ENCODE measurements around the gene TBCK. TPM values are rescaled to one million over a fixed set of nuclear protein-coding genes. Genes with fewer than 3 reads are reported as not detected.

The TBCK gene
- total RNA-seq, 1 donor from 2014 or later = 77.8 TPM

GRCh38 chr4:106316773-106317409 is 882 bp upstream of the TBCK start:
- Mint-ChIP-seq H3K27me3 (no peaks in the 10 kb centered on the region), H3K4me3 (ENCODE audit: low read depth) (no peak overlapping the region), H3K4me1 (ENCODE audit: low read depth) (peaks cover 17% of the 10 kb centered on the region), H3K36me3 (ENCODE audit: insufficient read depth) (peaks cover 14% of the 10 kb centered on the region), H3K9me3 (ENCODE audit: low read depth) (no peaks in the 10 kb centered on the region), H3K27ac (no peak overlapping the region)
- DNase-seq (ENCODE audit: low spot score, unreplicated experiment) = no peak
- TF ChIP-seq CTCF (IDR thresholded peaks at IDR 0.05; ENCODE audit: unreplicated experiment) = no peak

- no peak for DNase-seq (ENCODE audit: low spot score, unreplicated experiment)
- Mint-ChIP-seq H3K4me3 (ENCODE audit: low read depth) (no peak overlapping the region), H3K36me3 (ENCODE audit: insufficient read depth) (peaks cover 6% of the 10 kb centered on the region), H3K27me3 (no peaks in the 10 kb centered on the region), H3K9me3 (ENCODE audit: low read depth) (no peaks in the 10 kb centered on the region), H3K4me1 (ENCODE audit: low read depth) (peaks cover 17% of the 10 kb centered on the region), H3K27ac (no peak overlapping the region)
- no peak for TF ChIP-seq CTCF (IDR thresholded peaks at IDR 0.05; ENCODE audit: unreplicated experiment)
Measured at GRCh38 chr4:106315476-106315967, 487 bp downstream of the TBCK start.

- no peaks in the 10 kb centered on the region for H3K9me3 Mint-ChIP-seq (ENCODE audit: low read depth)
- peaks cover under 1% of the 10 kb centered on the region for H3K36me3 Mint-ChIP-seq (ENCODE audit: insufficient read depth)
- H3K4me3 Mint-ChIP-seq (ENCODE audit: low read depth) = no peak overlapping the region
- H3K4me1 Mint-ChIP-seq (ENCODE audit: low read depth) = peaks cover 22% of the 10 kb centered on the region
- DNase-seq (ENCODE audit: low spot score, unreplicated experiment) = no peak
- H3K27me3 Mint-ChIP-seq = no peaks in the 10 kb centered on the region
- TF ChIP-seq CTCF (IDR thresholded peaks at IDR 0.05; ENCODE audit: unreplicated experiment) = no peak
- H3K27ac Mint-ChIP-seq = peak overlapping the region; percentile 89
Measured at GRCh38 chr4:106314960-106315359, 1.0 kb downstream of the TBCK start.

- Mint-ChIP-seq H3K9me3 (ENCODE audit: low read depth) (no peaks in the 10 kb centered on the region), H3K27me3 (no peaks in the 10 kb centered on the region), H3K27ac (peak overlapping the region; percentile 94), H3K36me3 (ENCODE audit: insufficient read depth) (no peaks in the 10 kb centered on the region), H3K4me1 (ENCODE audit: low read depth) (peaks cover 24% of the 10 kb centered on the region), H3K4me3 (ENCODE audit: low read depth) (no peak overlapping the region)
- no peak for DNase-seq (ENCODE audit: low spot score, unreplicated experiment)
- TF ChIP-seq CTCF (IDR thresholded peaks at IDR 0.05; ENCODE audit: unreplicated experiment) = no peak
Measured at GRCh38 chr4:106312997-106313522, 2.9 kb downstream of the TBCK start.

GRCh38 chr4:106312377-106312776 is 3.6 kb downstream of the TBCK start:
- Mint-ChIP-seq H3K9me3 (ENCODE audit: low read depth) (no peaks in the 10 kb centered on the region), H3K27ac (no peak overlapping the region), H3K36me3 (ENCODE audit: insufficient read depth) (no peaks in the 10 kb centered on the region), H3K4me1 (ENCODE audit: low read depth) (peaks cover 24% of the 10 kb centered on the region), H3K4me3 (ENCODE audit: low read depth) (no peak overlapping the region), H3K27me3 (no peaks in the 10 kb centered on the region)
- no peak for TF ChIP-seq CTCF (IDR thresholded peaks at IDR 0.05; ENCODE audit: unreplicated experiment)
- no peak for DNase-seq (ENCODE audit: low spot score, unreplicated experiment)

Data from progenitor cell of endocrine pancreas (in vitro differentiated cells).